Suppressor macrophage (primary cell): ENCODE data around the gene KRR1.
A peak's percentile ranks its signal among the peaks of the same experiment; 100 is the strongest.

Source experiments
- DNase-seq, 4 experiments: peaks; one replicate each; pipeline ENCODE4 v3.0.0-alpha.2; 2020 to 2022
- total RNA-seq, 17 experiments: gene quantifications; one replicate each; lab custom pipeline; 2026; ENCODE audit warnings: mixed read lengths in 6 of 17, inconsistent platforms in 3 of 17; lab: John Stamatoyannopoulos, UW

Gene KRR1
- 24.5 to 65.4 (median 40.4) reads per million in 17 experiments for total RNA-seq

GRCh38 chr12:75511116-75512048, at the start of gene KRR1:
TSS of gene KRR1 (minus strand) at chr12:75511609. CDS start at chr12:75511597, 12 bp downstream.
- peak; percentile 96 to 99 (median 98) for DNase-seq

- peak in 2 of 4 experiments; percentile 16 to 28 for DNase-seq
Observed at GRCh38 chr12:75560167-75560566, 48.8 kb upstream of the KRR1 start.

GRCh38 chr12:75558287-75558686, 46.9 kb upstream of the KRR1 start:
- no peak for DNase-seq

- no peak for DNase-seq
Observed at GRCh38 chr12:75556311-75556899, 45.0 kb upstream of the KRR1 start.

- DNase-seq, result no peak
Observed at GRCh38 chr12:75554556-75554880, 43.1 kb upstream of the KRR1 start.

GRCh38 chr12:75553836-75554555, 42.6 kb upstream of the KRR1 start:
- DNase-seq, result peak in 1 of 4 experiments; percentile 7

- peak; percentile 6 to 44 (median 29) for DNase-seq
Observed at GRCh38 chr12:75553398-75553797, 42.0 kb upstream of the KRR1 start.

- DNase-seq, result no peak
Observed at GRCh38 chr12:75551477-75551876, 40.1 kb upstream of the KRR1 start.

GRCh38 chr12:75550401-75551240, 39.2 kb upstream of the KRR1 start:
- no peak for DNase-seq

GRCh38 chr12:75549989-75550388, 38.6 kb upstream of the KRR1 start:
- DNase-seq, result no peak

- no peak for DNase-seq
Observed at GRCh38 chr12:75548879-75549278, 37.5 kb upstream of the KRR1 start.

- DNase-seq, result no peak
Observed at GRCh38 chr12:75545636-75546035, 34.2 kb upstream of the KRR1 start.

- no peak for DNase-seq
Observed at GRCh38 chr12:75543529-75543928, 32.1 kb upstream of the KRR1 start.

GRCh38 chr12:75542942-75543341, 31.5 kb upstream of the KRR1 start:
- DNase-seq, result no peak

- DNase-seq, result no peak
Observed at GRCh38 chr12:75539889-75540288, 28.5 kb upstream of the KRR1 start.

- no peak for DNase-seq
Observed at GRCh38 chr12:75533239-75533638, 21.8 kb upstream of the KRR1 start.

GRCh38 chr12:75529826-75530225, 18.4 kb upstream of the KRR1 start:
- no peak for DNase-seq

- DNase-seq, result no peak
Observed at GRCh38 chr12:75529316-75529715, 17.9 kb upstream of the KRR1 start.

- peak; percentile 8 to 35 (median 22) for DNase-seq
Observed at GRCh38 chr12:75528692-75529091, 17.3 kb upstream of the KRR1 start.

GRCh38 chr12:75528272-75528671, 16.9 kb upstream of the KRR1 start:
- peak; percentile 5 to 56 (median 17) for DNase-seq

GRCh38 chr12:75526655-75527511, 15.5 kb upstream of the KRR1 start:
- peak; percentile 40 to 78 (median 62) for DNase-seq
